Parathyroid adenoma (tissue), 2 donors: ENCODE measurements around the gene ARRB2.

Experiments
- H2AFZ ChIP-seq: fragments of 300-600 bp; sonication (generic); one replicate; pipeline ENCODE4 v1.7.0; 2017; ENCODE audit warnings: antibody characterized with exemption, mild to moderate bottlenecking
- H3K27ac ChIP-seq: fragments of 300-600 bp; sonication (generic); one replicate; pipeline ENCODE4 v1.7.0; 2017
- H3K27me3 ChIP-seq: fragments of 300-600 bp; sonication (generic); one replicate; pipeline ENCODE4 v1.7.0; 2017; ENCODE audit warnings: low read length; ENCODE audit not compliant: control insufficient read depth, insufficient read depth
- H3K36me3 ChIP-seq: fragments of 300-600 bp; sonication (generic); one replicate; pipeline ENCODE4 v1.7.0; 2017; ENCODE audit warnings: low read length; ENCODE audit not compliant: control insufficient read depth, insufficient read depth
- H3K4me1 ChIP-seq: fragments of 300-600 bp; sonication (generic); one replicate; pipeline ENCODE4 v1.7.0; 2017; ENCODE audit warnings: control low read depth
- H3K4me2 ChIP-seq: fragments of 300-600 bp; sonication (generic); one replicate; pipeline ENCODE4 v1.7.0; 2017; ENCODE audit warnings: low read length
- H3K4me3 ChIP-seq: fragments of 300-600 bp; sonication (generic); one replicate; pipeline ENCODE4 v1.7.0; 2017; ENCODE audit warnings: low read depth, low read length
- H3K79me2 ChIP-seq: fragments of 300-600 bp; sonication (generic); one replicate; pipeline ENCODE4 v1.7.0; 2017; ENCODE audit warnings: control low read depth
- H3K9ac ChIP-seq: fragments of 300-600 bp; sonication (generic); one replicate; pipeline ENCODE4 v1.7.0; 2017; ENCODE audit warnings: mild to moderate bottlenecking
- H3K9me3 ChIP-seq: fragments of 300-600 bp; sonication (generic); one replicate; pipeline ENCODE4 v1.7.0; 2017; ENCODE audit warnings: low read length; ENCODE audit not compliant: control insufficient read depth
- CTCF ChIP-seq: fragments of 300-600 bp; sonication (generic); IDR thresholded peaks from one replicate; pipeline ENCODE4 v1.7.0; 2017; ENCODE audit warnings: antibody characterized with exemption, mild to moderate bottlenecking
- donor health status: primary hyperparathyroidism.

The ARRB2 gene

GRCh38 chr17:4744999-4745969, 34.9 kb downstream of the ARRB2 start:
- Histone ChIP-seq H3K4me1 (no peaks in the 10 kb centered on the region), H3K79me2 (no peaks in the 10 kb centered on the region), H3K9ac (no peak overlapping the region), H2AFZ (no peak overlapping the region), H3K27ac (no peak overlapping the region), H3K4me3 (no peak overlapping the region), H3K4me2 (no peak overlapping the region), H3K9me3 (no peaks in the 10 kb centered on the region), H3K36me3 (no peaks in the 10 kb centered on the region), H3K27me3 (no peaks in the 10 kb centered on the region)
- no peak for TF ChIP-seq CTCF

GRCh38 chr17:4747847-4748246, 37.4 kb downstream of the ARRB2 start:
- TF ChIP-seq CTCF: no peak
- H3K9ac ChIP-seq: no peak overlapping the region
- no peaks in the 10 kb centered on the region for H3K36me3 ChIP-seq
- no peaks in the 10 kb centered on the region for H3K79me2 ChIP-seq
- H3K4me2 ChIP-seq: peak overlapping the region; percentile 3
- H3K9me3 ChIP-seq: no peaks in the 10 kb centered on the region
- no peaks in the 10 kb centered on the region for H3K27me3 ChIP-seq
- no peaks in the 10 kb centered on the region for H3K4me1 ChIP-seq
- peak overlapping the region; percentile 25 for H3K27ac ChIP-seq
- H3K4me3 ChIP-seq: no peak overlapping the region
- H2AFZ ChIP-seq: peak overlapping the region; percentile 47

GRCh38 chr17:4748686-4749085, 38.3 kb downstream of the ARRB2 start:
- no peaks in the 10 kb centered on the region for H3K27me3 ChIP-seq
- H2AFZ ChIP-seq: no peak overlapping the region
- H3K9me3 ChIP-seq: no peaks in the 10 kb centered on the region
- H3K79me2 ChIP-seq: no peaks in the 10 kb centered on the region
- no peaks in the 10 kb centered on the region for H3K4me1 ChIP-seq
- no peak for TF ChIP-seq CTCF
- no peak overlapping the region for H3K4me2 ChIP-seq
- no peaks in the 10 kb centered on the region for H3K36me3 ChIP-seq
- H3K9ac ChIP-seq: no peak overlapping the region
- H3K4me3 ChIP-seq: no peak overlapping the region
- H3K27ac ChIP-seq: peak overlapping the region; percentile 16

GRCh38 chr17:4750606-4751005, 40.2 kb downstream of the ARRB2 start:
- TF ChIP-seq CTCF: no peak
- Histone ChIP-seq H3K36me3 (no peaks in the 10 kb centered on the region), H3K27ac (no peak overlapping the region), H3K79me2 (no peaks in the 10 kb centered on the region), H3K4me1 (no peaks in the 10 kb centered on the region), H3K4me3 (no peak overlapping the region), H3K9me3 (no peaks in the 10 kb centered on the region), H2AFZ (no peak overlapping the region), H3K27me3 (no peaks in the 10 kb centered on the region), H3K9ac (no peak overlapping the region), H3K4me2 (no peak overlapping the region)
